22Rv1 (cell line): ENCODE results near the gene AHDC1.

Source experiments
- H3K27ac ChIP-seq: fragments of 450-650 bp; 2 replicates; pipeline ENCODE4 v1.5.1; 2017
- ZFX ChIP-seq: fragments of 450-650 bp; IDR thresholded peaks from 2 replicates; pipeline ENCODE4 v1.6.1; 2017; ENCODE audit warnings: antibody characterized with exemption, borderline replicate concordance
- TF ChIP-seq, protein P1 (sequence below): fragments of 450-650 bp; IDR thresholded peaks from 2 replicates; pipeline ENCODE4 v1.5.1; 2017; ENCODE audit warnings: mild to moderate bottlenecking

AHDC1 gene

DNA sequence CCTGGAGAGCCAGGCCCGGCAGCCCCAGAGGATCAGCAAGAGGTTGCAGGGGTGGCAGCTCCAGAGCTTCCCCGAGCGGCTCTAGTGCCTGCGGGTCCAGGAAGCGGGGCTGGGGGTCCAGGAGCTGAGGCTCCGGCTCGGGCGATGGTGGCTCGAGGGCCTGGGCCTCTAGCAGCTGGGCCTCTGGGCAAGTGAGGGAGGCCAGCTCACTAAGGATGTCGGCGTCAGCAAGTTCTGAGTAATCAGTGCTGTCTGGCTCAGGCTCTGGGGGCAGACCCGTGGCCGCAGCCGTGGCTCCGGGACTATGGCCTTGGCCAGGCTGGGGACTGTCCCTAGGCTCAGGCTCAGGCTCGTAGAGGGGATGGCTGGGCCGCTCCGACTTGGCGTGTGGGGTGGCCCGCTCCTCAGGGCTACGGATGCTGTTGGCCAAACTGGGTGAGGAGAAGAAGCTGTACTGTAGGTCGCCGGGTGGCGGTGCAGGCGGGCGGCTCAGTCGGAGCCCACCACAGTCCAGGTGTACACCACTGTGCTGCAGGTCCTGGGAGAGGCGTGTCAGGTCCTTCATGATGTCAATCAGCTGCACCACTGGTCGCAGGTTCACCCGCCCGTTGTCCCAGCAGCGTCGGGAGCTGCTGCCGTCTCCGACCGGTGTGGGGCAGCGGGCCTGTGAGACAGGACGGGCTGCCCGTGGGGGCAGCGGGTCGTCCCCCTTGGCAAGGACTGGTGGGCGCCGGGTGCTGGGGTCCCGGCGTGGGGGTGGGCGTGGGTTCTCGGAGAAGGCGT, 52.6 kb downstream of the AHDC1 start:
- TF ChIP-seq, protein P1, sequence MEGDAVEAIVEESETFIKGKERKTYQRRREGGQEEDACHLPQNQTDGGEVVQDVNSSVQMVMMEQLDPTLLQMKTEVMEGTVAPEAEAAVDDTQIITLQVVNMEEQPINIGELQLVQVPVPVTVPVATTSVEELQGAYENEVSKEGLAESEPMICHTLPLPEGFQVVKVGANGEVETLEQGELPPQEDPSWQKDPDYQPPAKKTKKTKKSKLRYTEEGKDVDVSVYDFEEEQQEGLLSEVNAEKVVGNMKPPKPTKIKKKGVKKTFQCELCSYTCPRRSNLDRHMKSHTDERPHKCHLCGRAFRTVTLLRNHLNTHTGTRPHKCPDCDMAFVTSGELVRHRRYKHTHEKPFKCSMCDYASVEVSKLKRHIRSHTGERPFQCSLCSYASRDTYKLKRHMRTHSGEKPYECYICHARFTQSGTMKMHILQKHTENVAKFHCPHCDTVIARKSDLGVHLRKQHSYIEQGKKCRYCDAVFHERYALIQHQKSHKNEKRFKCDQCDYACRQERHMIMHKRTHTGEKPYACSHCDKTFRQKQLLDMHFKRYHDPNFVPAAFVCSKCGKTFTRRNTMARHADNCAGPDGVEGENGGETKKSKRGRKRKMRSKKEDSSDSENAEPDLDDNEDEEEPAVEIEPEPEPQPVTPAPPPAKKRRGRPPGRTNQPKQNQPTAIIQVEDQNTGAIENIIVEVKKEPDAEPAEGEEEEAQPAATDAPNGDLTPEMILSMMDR, result no peak
- no peak for TF ChIP-seq ZFX

DNA sequence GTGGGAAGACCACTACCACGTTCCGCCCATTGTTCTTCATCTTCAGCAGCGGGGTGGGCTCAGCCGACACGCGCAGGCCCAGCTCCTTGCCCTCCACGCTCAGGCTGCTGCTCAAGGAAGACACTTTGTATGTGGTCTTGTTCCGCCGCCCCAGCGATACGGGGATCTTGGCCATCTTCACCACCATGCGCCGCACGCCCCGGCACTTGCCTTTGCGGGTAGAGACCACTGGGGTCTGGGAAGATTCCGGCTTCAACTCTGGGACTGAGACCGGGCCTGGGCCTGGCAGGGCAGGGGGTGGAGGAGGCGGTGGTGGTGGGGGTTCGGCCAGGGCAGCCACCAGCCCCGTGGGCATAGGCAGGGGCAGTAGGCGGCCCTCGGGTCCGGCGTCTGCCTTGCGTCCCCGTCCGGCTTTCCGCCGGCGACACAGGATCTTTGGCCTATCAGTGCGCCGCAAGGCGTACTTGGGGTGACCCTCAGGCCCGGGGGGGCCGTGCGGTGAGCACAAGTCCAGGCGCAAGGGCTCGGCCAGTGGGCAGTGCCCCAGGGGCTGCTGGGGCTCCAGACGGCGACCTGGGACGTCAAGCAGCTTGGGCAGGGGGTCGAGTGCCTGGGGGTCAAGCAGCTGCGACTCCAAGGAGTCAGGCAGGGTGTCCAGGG, 53.3 kb downstream of the AHDC1 start:
- TF ChIP-seq, protein P1, result no peak
- TF ChIP-seq ZFX, result no peak

More for the DNA sequence above, 52.6 kb downstream of the AHDC1 start:
- no peak overlapping the region for H3K27ac ChIP-seq

DNA sequence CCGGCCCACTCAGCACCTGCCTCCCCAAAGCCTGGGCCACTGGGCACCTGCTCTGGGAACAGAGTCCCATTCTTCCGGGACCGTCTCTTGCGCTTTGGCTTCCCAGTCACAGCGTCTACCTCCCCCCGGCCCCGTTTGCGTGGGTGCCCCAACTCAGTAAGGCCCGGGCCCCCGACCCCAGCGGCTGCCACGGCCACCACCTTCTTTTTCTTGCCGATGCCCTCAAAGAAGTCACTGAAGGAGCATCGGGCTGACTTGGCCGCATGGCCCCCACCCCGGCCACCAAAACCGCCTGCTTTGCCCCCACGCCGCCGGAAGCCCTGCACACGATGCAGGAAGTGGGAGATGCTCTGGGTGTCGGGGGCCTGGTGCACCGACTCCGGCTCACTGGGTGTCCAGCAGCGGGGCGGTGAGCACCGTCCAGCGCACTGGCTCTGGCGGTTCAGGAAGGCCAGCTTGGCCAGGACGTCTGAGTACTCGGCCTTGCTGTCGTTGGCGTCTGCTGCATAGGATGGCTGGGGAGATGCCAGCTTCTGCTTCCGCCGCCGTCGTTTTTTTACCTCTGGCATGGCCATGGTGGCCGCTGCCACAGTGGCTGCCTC, 54.0 kb downstream of the AHDC1 start:
- TF ChIP-seq, protein P1, result no peak
- TF ChIP-seq ZFX, result no peak
- H3K27ac ChIP-seq, result no peak overlapping the region

More for the DNA sequence above, 53.3 kb downstream of the AHDC1 start:
- no peak overlapping the region for H3K27ac ChIP-seq

DNA sequence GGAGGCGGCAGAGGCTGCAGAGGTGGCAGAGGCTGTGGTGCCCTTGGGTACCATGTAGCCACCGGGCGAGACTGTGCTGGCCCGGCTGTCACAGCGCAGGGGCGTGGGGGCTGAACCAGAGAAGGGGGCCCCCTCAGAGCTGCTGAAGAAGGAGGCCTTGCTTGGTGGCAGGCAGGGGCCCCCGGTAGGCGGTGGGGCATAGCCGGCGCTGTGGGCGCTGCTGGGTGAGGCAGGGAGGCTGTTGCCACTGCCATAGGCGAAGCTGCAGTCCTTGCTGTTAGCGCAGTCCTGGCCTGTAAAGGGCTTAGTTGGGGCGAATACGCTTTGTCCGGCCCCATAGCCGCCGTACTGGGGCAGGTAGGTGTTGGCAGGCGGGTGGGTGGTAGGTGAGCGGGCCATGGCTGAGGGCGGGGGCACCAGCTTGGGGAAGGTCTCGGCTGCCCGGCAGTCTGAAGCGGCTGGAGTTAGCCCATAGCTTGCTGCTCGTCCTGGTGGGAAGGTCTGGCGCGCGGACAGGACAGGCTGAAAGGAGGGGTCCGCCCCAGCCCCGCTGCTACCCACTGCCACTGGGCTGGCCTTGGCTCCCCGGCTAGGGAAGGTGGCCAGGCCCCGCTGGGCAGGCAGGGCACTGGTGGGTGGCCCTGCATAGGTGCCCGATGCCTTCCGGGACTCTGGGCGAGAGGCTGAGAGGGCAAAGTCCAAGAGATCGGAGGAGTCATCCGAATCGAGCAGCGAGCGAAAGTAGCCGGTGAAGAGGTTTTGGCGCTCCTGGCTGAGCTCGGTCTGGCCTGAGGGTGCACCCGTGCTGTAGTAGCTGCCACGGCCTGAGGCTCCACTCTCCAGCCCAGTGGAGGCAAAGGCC, 54.9 kb downstream of the AHDC1 start:
- no peak overlapping the region for H3K27ac ChIP-seq
- TF ChIP-seq ZFX, result no peak
- TF ChIP-seq, protein P1, result no peak

DNA sequence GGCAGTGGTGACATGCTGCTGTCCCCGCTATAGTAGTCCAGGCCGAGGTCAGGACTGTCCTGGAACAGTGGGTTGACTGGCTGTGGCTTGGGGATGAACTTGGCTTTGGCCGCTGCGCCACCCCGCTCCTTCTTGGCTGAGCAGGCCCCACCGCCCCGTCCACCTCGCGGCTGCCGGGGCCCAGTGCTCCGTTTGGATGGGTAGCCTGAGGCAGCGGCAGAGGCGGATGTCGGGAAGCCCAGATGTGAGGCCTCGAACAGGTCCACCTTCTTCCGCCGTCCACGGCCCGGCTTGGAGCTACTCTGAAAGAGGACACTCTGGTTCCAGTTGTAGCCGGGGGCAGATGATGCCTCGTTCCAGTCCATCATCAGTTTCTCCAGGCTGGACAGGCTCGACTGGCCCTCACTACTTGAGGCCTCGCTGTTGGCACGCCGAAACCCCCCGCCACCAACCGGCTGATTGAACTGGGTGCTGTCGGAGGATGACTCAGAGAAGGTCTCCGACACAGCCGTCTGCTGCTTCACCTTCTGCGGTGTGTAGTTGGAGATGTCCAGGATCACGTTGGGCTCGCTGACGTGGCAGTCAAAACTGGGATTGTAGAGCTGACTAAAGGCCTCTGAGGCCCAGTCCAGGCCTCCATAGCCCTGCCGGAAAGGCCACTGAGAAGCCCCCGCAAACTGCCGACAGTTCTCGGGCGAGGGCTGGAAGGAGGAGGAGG, 55.6 kb downstream of the AHDC1 start:
- no peak for TF ChIP-seq ZFX
- TF ChIP-seq, protein P1, result no peak
- no peak overlapping the region for H3K27ac ChIP-seq
